A549 (cell line): Measurements from ENCODE around the gene CHCHD6. TPM values are rescaled to one million over a fixed set of nuclear protein-coding genes. Genes with fewer than 3 reads are reported as not detected.

ENCODE experiments used
- ATAC-seq, 2 experiments: fragments of 200-7000 bp in 1 of 2; fragments of >200 bp in 1 of 2; cut with Nextera tagmentation in 1 of 2; cut with Tn5 transposase in 1 of 2; 3 replicates each; pipeline versions ENCODE4 v1.8.0 to v1.9.1; 2018 to 2020; ENCODE audit warnings: mild to moderate bottlenecking in 1 of 2, moderate library complexity in 1 of 2
- CTCF ChIA-PET: fragments of 300-600 bp; sonication (Branson Sonifier 250); formaldehyde crosslinking; extraction: SDS; loops from one replicate; lab custom pipeline; 2021; ENCODE audit warnings: antibody characterized with exemption, inconsistent platforms; lab: Yijun Ruan, JAX
- POLR2A ChIA-PET: fragments of 350-600 bp; formaldehyde crosslinking; extraction: SDS; loops from one replicate; lab custom pipeline; 2021; ENCODE audit warnings: antibody characterized with exemption, inconsistent platforms; lab: Yijun Ruan, JAX
- DNase-seq, 2 experiments: peaks; one replicate each; pipeline versions ENCODE4 v3.0.0 to v3.0.0-alpha.2; 2011 to 2016; ENCODE audit warnings: low read depth in 1 of 2, low spot score in 1 of 2
- FAIRE-seq: peaks from 2 replicates; lab custom pipeline; 2011; peaks lifted over from hg19 to GRCh38; lab: Jason Lieb, UNC
- H3K27ac ChIP-seq, 2 experiments: fragments of >200 bp; sonication (Bioruptor Twin); formaldehyde crosslinking; 3 replicates each; pipeline ENCODE4 v1.5.1; 2016 to 2017
- H3K4me1 ChIP-seq: fragments of >200 bp; sonication (Bioruptor Twin); formaldehyde crosslinking; 3 replicates; pipeline ENCODE4 v1.6.1; 2016
- H3K4me2 ChIP-seq: fragments of >200 bp; sonication (Bioruptor Twin); formaldehyde crosslinking; 3 replicates; pipeline ENCODE4 v1.6.1; 2016
- H3K4me3 ChIP-seq: fragments of >200 bp; sonication (Bioruptor Twin); formaldehyde crosslinking; 3 replicates; pipeline ENCODE4 v1.5.1; 2016
- H3K9me3 ChIP-seq: fragments of >200 bp; sonication (Bioruptor Twin); formaldehyde crosslinking; 3 replicates; pipeline ENCODE4 v1.6.1; 2016
- ATOH8 ChIP-seq: fragments of 250-450 bp; sonication (Bioruptor Pico); IDR thresholded peaks from 2 replicates; pipeline ENCODE4 v1.5.0; 2020; ENCODE audit warnings: low read depth, mild to moderate bottlenecking, moderate library complexity
- BHLHE40 ChIP-seq: IDR thresholded peaks from 2 replicates; pipeline ENCODE4 v1.6.1; 2012; ENCODE audit warnings: low read depth, low read length, inconsistent platforms
- CBX8 ChIP-seq: fragments of 200-600 bp; sonication (generic); IDR thresholded peaks from 2 replicates; pipeline ENCODE4 v1.6.1; 2016
- EHMT2 ChIP-seq: fragments of 200-600 bp; sonication (generic); IDR thresholded peaks from 2 replicates; pipeline ENCODE4 v1.6.1; 2016; ENCODE audit warnings: antibody characterized with exemption, low read depth, mild to moderate bottlenecking, moderate library complexity
- FOSB ChIP-seq: fragments of 250-450 bp; sonication (Bioruptor Pico); IDR thresholded peaks from 2 replicates; pipeline ENCODE4 v1.5.0; 2020; ENCODE audit warnings: mild to moderate bottlenecking, moderate library complexity
- FOSL2 ChIP-seq, 2 experiments: fragments of 450-650 bp in 1 of 2; fragments of >200 bp in 1 of 2; sonication (Bioruptor Twin) in 1 of 2; formaldehyde crosslinking; IDR thresholded peaks; 2 replicates each; pipeline versions ENCODE4 v1.5.0 to v1.6.1; 2016 to 2020; ENCODE audit warnings: mild to moderate bottlenecking in 1 of 2, moderate library complexity in 1 of 2
- HOXA7 ChIP-seq: fragments of 250-450 bp; sonication (Bioruptor Pico); IDR thresholded peaks from 2 replicates; pipeline ENCODE4 v1.5.0; 2020; ENCODE audit warnings: mild to moderate bottlenecking, moderate library complexity
- MAFK ChIP-seq: fragments of 450-650 bp; IDR thresholded peaks from 2 replicates; pipeline ENCODE4 v1.6.1; 2014; ENCODE audit not compliant: partially characterized antibody
- MAX ChIP-seq: IDR thresholded peaks from 2 replicates; pipeline ENCODE4 v1.6.1; 2012
- MAZ ChIP-seq: fragments of 150-350 bp; IDR thresholded peaks from 2 replicates; pipeline ENCODE4 v1.6.1; 2014; ENCODE audit warnings: antibody characterized with exemption, low read depth, low read length, borderline replicate concordance
- NFE2L2 ChIP-seq: fragments of 150-350 bp; conservative IDR thresholded peaks from 2 replicates; pipeline ENCODE4 v1.6.1; 2014; ENCODE audit warnings: low read length
- NPAS2 ChIP-seq: fragments of 250-450 bp; sonication (Bioruptor Pico); IDR thresholded peaks from 2 replicates; pipeline ENCODE4 v1.8.0; 2022; ENCODE audit warnings: mild to moderate bottlenecking, moderate library complexity, borderline replicate concordance
- NR3C1 ChIP-seq: fragments of >200 bp; sonication (Bioruptor Twin); formaldehyde crosslinking; IDR thresholded peaks from 3 replicates; pipeline ENCODE4 v1.6.1; 2017
- POLR2A ChIP-seq: IDR thresholded peaks from 2 replicates; pipeline ENCODE4 v1.6.1; 2012; ENCODE audit warnings: mild to moderate bottlenecking, low read length
- REST ChIP-seq: fragments of 200-600 bp; sonication (generic); IDR thresholded peaks from 2 replicates; pipeline ENCODE4 v1.6.1; 2016; ENCODE audit warnings: antibody characterized with exemption, mild to moderate bottlenecking, moderate library complexity
- SREBF2 ChIP-seq: fragments of 450-650 bp; IDR thresholded peaks from 2 replicates; pipeline ENCODE4 v1.6.1; 2014; ENCODE audit warnings: mild to moderate bottlenecking, moderate library complexity
- USF2 ChIP-seq: fragments of 450-650 bp; IDR thresholded peaks from 2 replicates; pipeline ENCODE4 v1.6.1; 2014; ENCODE audit warnings: antibody characterized with exemption
- ZFP36 ChIP-seq: fragments of 450-650 bp; IDR thresholded peaks from 2 replicates; pipeline ENCODE4 v1.6.1; 2014; ENCODE audit warnings: borderline replicate concordance; ENCODE audit not compliant: partially characterized antibody
- ZNF302 ChIP-seq: fragments of 250-450 bp; sonication (Bioruptor Pico); IDR thresholded peaks from 2 replicates; pipeline ENCODE4 v1.9.0; 2021; ENCODE audit warnings: inconsistent platforms, mild to moderate bottlenecking, moderate library complexity
- WGBS: methylation state at CpG from one replicate; pipeline ENCODE4 v1.1.6; 2017; ENCODE audit errors: missing lambda C conversion rate; 5-methylcytosine and 5-hydroxymethylcytosine counted together
- polyA plus RNA-seq, 4 experiments: library from polyadenylated mRNA; depleted of rRNA in 3 of 4; stranded (reverse); fragments of >200 nt; fragmentation: RNase III in 1 of 4; extraction: RNeasy Plus Mini Kit Qiagen cat#74134 plus additional on column Dnase treatment in 1 of 4; gene quantifications; 2 replicates in 3 of 4; 3 replicates in 1 of 4; pipeline ENCODE4 v1.2.3, GENCODE V29; 2011 to 2017

CHCHD6 gene
- polyA plus RNA-seq, 2 of the 4 experiments (the other 2 are of a cell fraction) = 15.0 to 18.1 TPM

GRCh38 chr3:126926684-126927400 lies 222.8 kb downstream of the CHCHD6 start:
- 41% methylated on average over 9 of the region's 11 CpGs for WGBS
- peak overlapping the region in 1 of 2 experiments; percentile 59; a peak in 3 of 6 replicates for H3K27ac ChIP-seq
- H3K9me3 ChIP-seq = no peaks in the 10 kb centered on the region
- DNase-seq = peak in 1 of 2 experiments; percentile 33
- POLR2A ChIA-PET = no interaction called here
- no peak for FAIRE-seq
- CTCF ChIA-PET = interaction anchor here (0.7 to 1.3 kb wide), 2 partner anchors 175 to 529 kb away, joined by 3 to 4 read pairs; no protein-coding TSS in a partner anchor
- H3K4me3 ChIP-seq = no peak overlapping the region
- H3K4me2 ChIP-seq = peak overlapping the region; percentile 27; the same call in 1 of the 3 replicates
- H3K4me1 ChIP-seq = peaks cover 15% of the 10 kb centered on the region
- TF ChIP-seq USF2 (no peak), EHMT2 (no peak), FOSL2 (IDR thresholded peaks at IDR 0.05) (no peak), FOSL2 (CRISPR knock-in tag; IDR thresholded peaks at IDR 0.05) (peak; percentile 61)
- peak; percentile 87 to 89; a peak in 5 of 6 replicates for ATAC-seq

GRCh38 chr3:126927401-126927750 lies 223.3 kb downstream of the CHCHD6 start:
- no peak for TF ChIP-seq EHMT2
- no peak for TF ChIP-seq MAZ
- TF ChIP-seq POLR2A = no peak
- TF ChIP-seq REST = no peak
- no peak for TF ChIP-seq ZNF302
- TF ChIP-seq NFE2L2 = no peak
- no peak for TF ChIP-seq MAFK
- no peak for TF ChIP-seq BHLHE40
- no peak for TF ChIP-seq CBX8
- no peak for TF ChIP-seq FOSB (CRISPR knock-in tag)
- TF ChIP-seq ZFP36 = no peak
- TF ChIP-seq MAX = no peak
- no peak for TF ChIP-seq NR3C1
- TF ChIP-seq HOXA7 (CRISPR knock-in tag) = no peak
- no peak for TF ChIP-seq ATOH8
- ChIA-PET POLR2A (no interaction called here), CTCF (interaction anchor here (0.7 to 1.3 kb wide), 2 partner anchors 175 to 528 kb away, joined by 3 to 4 read pairs; no protein-coding TSS in a partner anchor)
- ATAC-seq = no peak
- no peak overlapping the region for H3K4me2 ChIP-seq
- H3K4me3 ChIP-seq = no peak overlapping the region
- FAIRE-seq = no peak
- H3K4me1 ChIP-seq = peaks cover 15% of the 10 kb centered on the region
- DNase-seq = no peak
- H3K27ac ChIP-seq = peak overlapping the region in 1 of 2 experiments; percentile 59; a peak in 2 of 6 replicates
- no peaks in the 10 kb centered on the region for H3K9me3 ChIP-seq
- WGBS = 80% methylated on average over 3 of the region's 4 CpGs

- DNase-seq = no peak
- no peak overlapping the region for H3K4me2 ChIP-seq
- 83% methylated on average over 3 of the region's 6 CpGs for WGBS
- ChIA-PET POLR2A (no interaction called here), CTCF (interaction anchor here (0.7 to 1.3 kb wide), 2 partner anchors 176 to 528 kb away, joined by 3 to 4 read pairs; no protein-coding TSS in a partner anchor)
- H3K4me1 ChIP-seq = peaks cover 15% of the 10 kb centered on the region
- TF ChIP-seq NPAS2 = no peak
- TF ChIP-seq SREBF2 = no peak
- TF ChIP-seq, all 56 proteins: peak for 0
- no peak for FAIRE-seq
- H3K9me3 ChIP-seq = no peaks in the 10 kb centered on the region
- H3K4me3 ChIP-seq = no peak overlapping the region
- no peak for ATAC-seq
- no peak overlapping the region for H3K27ac ChIP-seq
These were observed 223.8 kb downstream of the CHCHD6 start for GRCh38 chr3:126927846-126928245.
